ENCODE data around the gene IRX4.

DNA sequence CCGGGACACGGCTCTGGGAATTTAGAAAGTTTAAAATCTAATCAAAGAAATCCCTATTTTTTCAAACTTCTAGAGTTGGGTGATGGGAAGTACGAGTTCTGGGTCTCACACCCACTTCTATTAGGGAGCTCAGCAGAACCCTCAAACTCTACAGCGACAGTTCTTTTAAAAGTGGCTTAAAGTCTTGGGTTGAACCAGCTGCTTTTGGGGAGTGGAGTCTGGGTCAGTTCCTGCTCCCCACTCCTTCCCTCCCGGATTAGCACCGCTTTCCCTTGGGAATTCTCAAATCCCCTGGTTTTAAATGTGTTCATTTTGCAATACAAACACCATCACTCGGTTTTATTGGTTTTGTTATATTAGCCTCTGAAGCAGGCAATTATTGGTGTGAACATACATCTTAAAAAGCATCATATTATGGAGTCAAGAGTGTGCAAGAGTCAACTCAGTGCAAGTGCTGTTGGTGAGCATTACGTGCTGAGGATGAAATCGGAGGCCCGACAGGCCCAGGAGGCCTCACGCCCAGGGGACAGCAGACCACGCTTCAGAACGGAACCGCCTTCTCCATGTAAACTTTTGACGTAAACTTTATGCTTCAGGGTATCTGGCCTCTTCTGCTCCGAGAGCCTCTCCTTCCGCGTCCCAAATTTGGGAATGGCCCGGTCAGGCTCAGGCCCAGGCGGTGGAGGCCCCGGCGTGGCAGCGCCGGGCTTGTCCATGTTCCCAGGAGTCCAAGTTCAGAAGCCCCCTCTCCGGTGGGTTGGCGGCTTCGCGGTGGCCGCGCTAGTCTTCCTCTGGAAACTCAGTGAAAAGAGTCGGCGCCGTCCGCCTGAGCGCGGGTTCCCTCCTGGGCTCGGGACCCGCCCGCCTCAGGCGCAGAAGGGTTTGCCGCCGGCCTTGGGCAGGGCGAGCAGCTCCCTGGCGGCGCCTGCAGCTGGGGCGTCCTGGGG is 5.3 kb downstream of the IRX4 start:
- TF ChIP-seq, protein P1, sequence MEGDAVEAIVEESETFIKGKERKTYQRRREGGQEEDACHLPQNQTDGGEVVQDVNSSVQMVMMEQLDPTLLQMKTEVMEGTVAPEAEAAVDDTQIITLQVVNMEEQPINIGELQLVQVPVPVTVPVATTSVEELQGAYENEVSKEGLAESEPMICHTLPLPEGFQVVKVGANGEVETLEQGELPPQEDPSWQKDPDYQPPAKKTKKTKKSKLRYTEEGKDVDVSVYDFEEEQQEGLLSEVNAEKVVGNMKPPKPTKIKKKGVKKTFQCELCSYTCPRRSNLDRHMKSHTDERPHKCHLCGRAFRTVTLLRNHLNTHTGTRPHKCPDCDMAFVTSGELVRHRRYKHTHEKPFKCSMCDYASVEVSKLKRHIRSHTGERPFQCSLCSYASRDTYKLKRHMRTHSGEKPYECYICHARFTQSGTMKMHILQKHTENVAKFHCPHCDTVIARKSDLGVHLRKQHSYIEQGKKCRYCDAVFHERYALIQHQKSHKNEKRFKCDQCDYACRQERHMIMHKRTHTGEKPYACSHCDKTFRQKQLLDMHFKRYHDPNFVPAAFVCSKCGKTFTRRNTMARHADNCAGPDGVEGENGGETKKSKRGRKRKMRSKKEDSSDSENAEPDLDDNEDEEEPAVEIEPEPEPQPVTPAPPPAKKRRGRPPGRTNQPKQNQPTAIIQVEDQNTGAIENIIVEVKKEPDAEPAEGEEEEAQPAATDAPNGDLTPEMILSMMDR (conservative IDR thresholded peaks at IDR 0.05; ENCODE audit: low read depth in 2 of 2), result no peak
- peak; percentile 97 for TF ChIP-seq EZH2 (IDR thresholded peaks at IDR 0.05; ENCODE audit: low read depth, unreplicated experiment)
- no peak for TF ChIP-seq ETS1 (IDR thresholded peaks at IDR 0.05)
- no peak for TF ChIP-seq POLR2AphosphoS5 (IDR thresholded peaks at IDR 0.05; ENCODE audit: low read depth)
- TF ChIP-seq CREB1 (CRISPR knock-in tag; IDR thresholded peaks at IDR 0.05; ENCODE audit: low read depth), result no peak
- TF ChIP-seq ZNF114 (CRISPR knock-in tag; IDR thresholded peaks at IDR 0.05), result no peak
- TF ChIP-seq REST (IDR thresholded peaks at IDR 0.05; ENCODE audit: unreplicated experiment), result no peak
- TF ChIP-seq EZH2phosphoT487 (IDR thresholded peaks at IDR 0.05; ENCODE audit: unreplicated experiment), result peak; percentile 81
- no peak for TF ChIP-seq JUNB (IDR thresholded peaks at IDR 0.05; ENCODE audit: unreplicated experiment)
- TF ChIP-seq STAT1 (IDR thresholded peaks at IDR 0.05; ENCODE audit: unreplicated experiment), result no peak
- TF ChIP-seq NANOG (IDR thresholded peaks at IDR 0.05; ENCODE audit: borderline replicate concordance), result no peak

Measured in GM23338 (cell line).